Neural progenitor cell (in vitro differentiated cells): ENCODE measurements around the gene PTX3.

Experiments used
- CTCF ChIP-seq: fragments of 200-600 bp; sonication (generic); IDR thresholded peaks from 2 replicates; pipeline ENCODE4 v1.5.1; 2017; ENCODE audit warnings: antibody characterized with exemption, mild to moderate bottlenecking
- EZH2 ChIP-seq: fragments of 200-600 bp; sonication (generic); IDR thresholded peaks from 2 replicates; pipeline ENCODE4 v1.6.1; 2017; ENCODE audit warnings: antibody characterized with exemption, mild to moderate bottlenecking, moderate library complexity
- EZH2phosphoT487 ChIP-seq: fragments of 200-600 bp; sonication (generic); IDR thresholded peaks from 2 replicates; pipeline ENCODE4 v1.6.1; 2017; ENCODE audit warnings: antibody characterized with exemption

DNA sequence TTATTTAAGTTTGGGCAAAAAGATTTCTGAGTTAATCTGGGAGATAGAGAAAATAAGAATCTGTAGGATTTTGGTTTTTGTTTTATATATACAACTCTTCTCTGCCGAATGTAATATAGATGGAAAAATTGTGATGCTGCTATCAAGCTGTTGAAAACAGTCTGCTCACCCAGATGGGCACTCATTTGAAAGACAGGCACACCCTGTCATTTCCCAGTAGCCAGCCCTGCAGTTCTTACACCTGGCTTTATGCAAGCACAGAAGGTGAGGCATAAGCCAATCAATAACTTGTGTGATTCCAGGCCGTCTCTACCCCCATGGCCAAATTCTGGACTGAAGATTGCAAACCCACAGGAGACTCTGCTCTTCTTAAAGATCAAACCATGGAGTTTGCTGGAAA, 27.1 kb upstream of the PTX3 start:
- TF ChIP-seq CTCF (no peak), EZH2phosphoT487 (no peak), EZH2 (no peak)
